Smooth muscle cell of the brain vasculature (primary cell): ENCODE results near the gene GPR139.

Experiments used
- DNase-seq: peaks from one replicate; pipeline ENCODE4 v3.0.0-alpha.2; 2012; ENCODE audit warnings: low read depth, low spot score

GPR139 gene

GRCh38 chr16:20073203-20074098 is at the start of gene GPR139:
TSS of gene GPR139 (minus strand) at chr16:20073890. CDS start at chr16:20073616, 274 bp downstream.
- DNase-seq = no peak

DNA sequence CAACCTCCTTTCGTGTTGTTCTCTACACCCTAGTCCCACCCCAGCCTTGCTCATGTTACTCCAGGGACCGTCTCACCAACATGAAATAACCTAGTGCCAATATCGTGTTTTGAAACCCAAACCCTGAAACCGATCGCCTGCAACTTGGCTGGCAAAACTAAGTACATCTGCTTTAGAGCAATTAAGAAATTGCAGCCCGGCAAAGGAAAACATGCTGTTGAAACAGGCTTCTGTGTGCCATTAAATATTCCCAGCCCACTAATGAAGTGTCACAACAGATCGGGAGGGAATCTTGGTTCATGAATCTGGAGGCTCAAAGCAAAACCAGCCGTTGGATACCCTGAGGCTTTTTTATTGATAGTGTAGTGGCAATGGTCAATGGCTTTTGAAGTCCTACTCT is 48.3 kb upstream of the GPR139 start:
- DNase-seq = no peak

GRCh38 chr16:20114356-20114755 is 40.7 kb upstream of the GPR139 start:
- no peak for DNase-seq

DNA sequence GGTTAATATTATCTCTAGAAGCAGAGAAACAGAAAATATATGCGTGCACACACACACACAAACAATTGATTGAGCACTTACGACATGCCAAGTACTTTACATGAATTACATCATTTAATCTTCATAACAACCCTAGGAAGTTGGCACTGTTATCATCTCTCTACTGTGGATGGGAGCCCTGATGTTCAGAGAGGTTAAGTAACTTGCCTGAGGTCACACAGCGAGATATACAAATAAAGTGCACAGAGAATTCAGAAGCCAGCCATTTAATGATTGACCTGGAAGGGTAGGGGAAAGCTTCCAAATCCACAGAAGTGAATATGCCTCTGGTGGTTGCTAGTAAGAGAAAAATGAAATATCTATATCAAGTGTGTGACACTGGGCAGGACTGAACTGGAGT is 37.5 kb upstream of the GPR139 start:
- no peak for DNase-seq

DNA sequence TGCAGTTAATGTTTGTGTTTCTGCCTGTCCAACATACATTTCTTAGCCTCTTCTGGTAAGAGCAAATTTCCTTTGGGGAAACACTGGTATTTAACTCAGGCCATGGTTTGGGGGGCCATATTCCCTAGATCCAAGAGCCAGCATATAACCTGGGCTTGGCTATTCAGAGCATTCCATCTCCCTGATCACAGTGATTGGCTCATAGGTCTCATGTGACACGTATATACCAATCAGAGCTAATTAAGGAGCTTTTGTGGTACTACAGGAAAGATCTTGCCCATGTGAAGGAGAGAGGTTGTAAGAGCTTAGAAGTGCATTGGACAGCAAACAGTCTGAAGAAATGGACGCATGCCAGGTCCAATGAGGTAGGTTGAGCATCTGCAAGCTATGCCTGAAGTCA is 33.4 kb upstream of the GPR139 start:
- DNase-seq = no peak

DNA sequence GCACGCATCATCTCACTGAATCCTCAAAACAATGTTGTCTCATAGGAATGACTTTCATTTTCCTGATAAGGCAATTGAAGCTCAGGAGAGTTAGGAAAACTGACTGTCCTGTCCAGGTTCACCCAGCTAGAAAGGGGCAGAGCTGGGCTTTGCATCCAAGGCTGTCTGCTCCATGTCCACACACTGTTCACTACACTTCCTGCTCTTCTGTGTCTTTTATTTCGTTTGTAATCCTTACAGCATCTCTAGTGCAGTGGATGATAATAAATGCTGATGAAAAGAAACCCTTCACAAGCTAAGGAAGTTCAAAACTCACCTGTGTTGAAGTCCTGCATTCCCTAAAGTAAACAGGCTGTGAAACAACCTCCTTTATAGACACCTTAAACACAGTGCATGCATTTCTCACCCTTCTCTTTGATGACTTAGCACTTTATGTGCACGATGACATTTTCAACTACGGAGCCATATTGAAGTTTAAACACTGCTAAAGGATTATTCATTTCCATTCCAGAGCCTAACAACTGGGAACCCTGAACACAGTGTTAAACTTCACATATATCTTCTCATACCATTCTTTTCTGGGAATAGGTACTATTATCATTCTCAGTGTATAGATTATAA is 31.0 kb upstream of the GPR139 start:
- DNase-seq = no peak

- no peak for DNase-seq
Measured at GRCh38 chr16:20102521-20102920, 28.8 kb upstream of the GPR139 start.

- no peak for DNase-seq
Measured at GRCh38 chr16:20102021-20102420, 28.3 kb upstream of the GPR139 start.

GRCh38 chr16:20099375-20099774 is 25.7 kb upstream of the GPR139 start:
- no peak for DNase-seq

GRCh38 chr16:20094157-20094556 is 20.5 kb upstream of the GPR139 start:
- no peak for DNase-seq

GRCh38 chr16:20089246-20089965 is 15.7 kb upstream of the GPR139 start:
- no peak for DNase-seq

DNA sequence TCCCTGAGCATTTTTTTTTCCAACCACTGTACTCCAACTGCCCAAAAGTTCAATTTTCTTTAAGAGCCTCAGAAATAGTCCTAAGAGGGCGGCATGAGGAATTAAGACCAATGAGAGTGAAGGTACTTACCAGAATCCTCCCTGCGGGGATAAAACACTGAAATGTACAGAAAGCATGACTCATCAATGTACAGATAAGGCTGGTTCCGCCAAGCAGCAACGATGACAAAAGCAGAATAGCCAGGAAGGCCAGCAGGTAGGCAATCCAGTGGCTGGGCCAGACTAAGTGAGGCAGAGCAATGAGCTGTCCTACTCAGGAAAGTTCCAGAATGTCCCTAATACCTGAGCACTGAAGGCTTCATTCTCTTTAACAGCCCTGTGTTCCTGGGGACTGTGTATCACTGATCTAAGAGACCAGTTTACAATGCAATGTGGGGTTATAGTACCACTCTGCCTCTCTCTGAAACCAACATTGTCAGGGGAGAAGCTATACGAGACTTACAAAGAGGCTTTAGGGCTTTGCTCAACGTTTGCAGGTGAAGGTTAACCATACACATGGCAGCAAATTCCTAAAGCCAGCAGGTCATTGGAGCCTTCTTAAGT is 11.0 kb upstream of the GPR139 start:
- no peak for DNase-seq

DNA sequence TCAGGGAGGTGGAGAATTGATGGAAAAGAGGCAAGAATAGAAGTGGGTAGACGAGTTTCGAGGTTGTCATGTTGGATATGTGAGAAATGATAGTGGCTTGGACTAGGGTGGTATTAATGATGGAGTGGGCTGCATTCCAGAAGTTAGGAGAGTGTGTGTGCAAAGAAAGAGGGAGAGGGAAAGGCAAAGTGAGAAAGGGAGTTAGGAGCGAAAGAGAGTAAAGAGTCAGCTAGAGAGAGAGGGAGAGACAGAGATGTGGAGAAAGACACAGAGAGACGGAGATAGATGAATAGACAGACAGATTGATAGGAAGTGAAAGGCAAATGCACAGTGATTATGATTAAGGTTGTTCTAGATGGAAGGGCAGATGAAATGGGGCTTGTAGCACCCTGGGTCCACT is 5.4 kb upstream of the GPR139 start:
- DNase-seq = no peak

GRCh38 chr16:20075243-20075642 is 1.6 kb upstream of the GPR139 start:
- DNase-seq = no peak

GRCh38 chr16:20074099-20074991 is 655 bp upstream of the GPR139 start:
- no peak for DNase-seq

GRCh38 chr16:20072874-20073202 is 852 bp downstream of the GPR139 start:
- DNase-seq = no peak

DNA sequence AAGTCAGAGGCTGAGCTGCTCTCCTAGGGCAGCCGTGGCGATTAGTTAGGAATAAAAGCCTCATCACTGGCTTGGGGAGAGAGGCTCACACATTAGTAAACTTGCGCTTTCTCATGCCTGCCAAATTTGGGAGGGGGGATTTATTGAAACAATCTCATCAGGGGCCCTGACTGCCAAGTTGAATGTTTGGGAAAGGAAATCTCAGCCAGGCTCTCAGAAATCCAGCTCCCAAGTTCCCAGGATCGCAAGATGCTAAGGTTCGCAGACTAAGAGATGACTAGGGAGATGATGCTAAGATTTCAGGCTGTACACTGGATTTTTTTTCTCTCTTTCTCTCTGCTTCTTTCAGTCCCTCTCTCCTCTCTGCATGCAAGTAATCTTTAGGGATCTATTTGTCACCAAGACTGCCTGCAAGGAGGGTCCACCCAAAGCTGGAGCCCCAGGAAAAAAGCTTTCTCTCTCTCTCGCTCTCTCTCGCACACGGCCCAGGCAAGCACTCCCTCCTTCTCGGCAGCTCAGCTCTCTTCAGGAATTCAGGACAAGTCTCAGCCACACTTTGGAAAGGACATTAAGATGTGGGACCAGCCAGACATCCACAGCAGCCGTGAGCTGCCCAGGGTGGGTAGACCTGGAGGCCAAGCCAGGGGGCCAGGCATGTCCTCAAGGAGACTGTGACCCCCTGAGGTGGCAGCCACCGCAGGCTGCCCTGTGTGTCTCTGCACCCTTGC is 1.4 kb downstream of the GPR139 start:
- DNase-seq = no peak

DNA sequence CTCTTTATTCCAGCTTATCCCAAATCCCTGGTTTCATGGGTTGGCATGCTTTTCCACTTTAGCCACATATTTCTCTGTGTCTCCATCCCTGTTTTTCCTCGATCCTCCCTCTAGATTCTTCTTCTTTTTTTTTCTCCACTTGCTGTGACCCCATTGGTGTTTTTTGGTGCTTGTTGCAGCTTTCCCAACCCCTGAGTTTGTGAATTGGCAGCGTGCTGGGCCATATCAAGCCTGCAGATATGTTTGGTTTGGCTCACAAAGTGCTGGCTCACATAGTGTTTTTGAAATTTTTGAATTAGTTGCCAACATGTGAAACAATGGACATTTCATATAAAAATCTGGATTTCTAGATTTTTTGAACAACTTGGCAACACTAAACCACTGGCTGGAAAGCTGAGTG is 8.8 kb downstream of the GPR139 start:
- DNase-seq = no peak

GRCh38 chr16:20064520-20064919 is 9.2 kb downstream of the GPR139 start:
- no peak for DNase-seq

GRCh38 chr16:20061132-20061531 is 12.6 kb downstream of the GPR139 start:
- DNase-seq = no peak

GRCh38 chr16:20056436-20056835 is 17.3 kb downstream of the GPR139 start:
- no peak for DNase-seq
